Stimulated activated CD8-positive, alpha-beta memory T cell treated with anti-CD3 and anti-CD28 coated beads, Interleukin-12 subunit alpha, Interleukin-12 subunit beta, amount 100 ng/mL, for 4 hours (primary cell): ENCODE results near the gene SPESP1.
"Not testable (repeated sequence)": the region's sequence is repeated elsewhere in the genome, so short reads cannot be mapped to it uniquely, and the experiment has no call there.

Experiments used
- DNase-seq: peaks from one replicate; pipeline ENCODE4 v3.0.0-alpha.2; 2020; ENCODE audit warnings: low read depth

Gene SPESP1

GRCh38 chr15:68963719-68964118 lies 33.4 kb downstream of the SPESP1 start:
- not testable (repeated sequence) for DNase-seq

GRCh38 chr15:68966996-68967395 lies 36.7 kb downstream of the SPESP1 start:
- no peak for DNase-seq

- DNase-seq: no peak
Measured at GRCh38 chr15:68967948-68968347, 37.6 kb downstream of the SPESP1 start.

GRCh38 chr15:68969298-68969697 lies 39.0 kb downstream of the SPESP1 start:
- DNase-seq: no peak

GRCh38 chr15:68972201-68973065 lies 42.1 kb downstream of the SPESP1 start:
- no peak for DNase-seq

GRCh38 chr15:68975651-68976160 lies 45.4 kb downstream of the SPESP1 start:
- DNase-seq: not testable (repeated sequence)

GRCh38 chr15:68977426-68977825 lies 47.1 kb downstream of the SPESP1 start:
- DNase-seq: not testable (repeated sequence)

GRCh38 chr15:68979006-68979405 lies 48.7 kb downstream of the SPESP1 start:
- DNase-seq: no peak

GRCh38 chr15:68979816-68980215 lies 49.5 kb downstream of the SPESP1 start:
- no peak for DNase-seq

GRCh38 chr15:68980786-68981185 lies 50.5 kb downstream of the SPESP1 start:
- DNase-seq: no peak

GRCh38 chr15:68981941-68982340 lies 51.6 kb downstream of the SPESP1 start:
- no peak for DNase-seq

- no peak for DNase-seq
Measured at GRCh38 chr15:68982976-68983563, 52.7 kb downstream of the SPESP1 start.

- no peak for DNase-seq
Measured at GRCh38 chr15:68983961-68984481, 53.7 kb downstream of the SPESP1 start.

- DNase-seq: no peak
Measured at GRCh38 chr15:68984586-68984985, 54.3 kb downstream of the SPESP1 start.

- no peak for DNase-seq
Measured at GRCh38 chr15:68985361-68985891, 55.1 kb downstream of the SPESP1 start.

GRCh38 chr15:68986322-68986721 lies 56.0 kb downstream of the SPESP1 start:
- DNase-seq: no peak

GRCh38 chr15:68987120-68987519 lies 56.8 kb downstream of the SPESP1 start:
- no peak for DNase-seq

- DNase-seq: no peak
Measured at GRCh38 chr15:68987676-68988075, 57.4 kb downstream of the SPESP1 start.

GRCh38 chr15:68989541-68990230 lies 59.4 kb downstream of the SPESP1 start:
- DNase-seq: no peak

GRCh38 chr15:68990231-68990991 lies 60.1 kb downstream of the SPESP1 start:
- DNase-seq: no peak

- DNase-seq: no peak
Measured at GRCh38 chr15:68990992-68991500, 60.7 kb downstream of the SPESP1 start.
